H1 (cell line): Measurements from ENCODE around the gene JAKMIP1. TPM values are rescaled to one million over a fixed set of nuclear protein-coding genes. Genes with fewer than 3 reads are reported as not detected.

Experiments
- BACH1 ChIP-seq: IDR thresholded peaks from 2 replicates; pipeline ENCODE4 v1.6.1; 2012; ENCODE audit warnings: low read length, improper control_type of control experiment
- CHD7 ChIP-seq: fragments of 300-600 bp; sonication (generic); IDR thresholded peaks from 2 replicates; pipeline ENCODE4 v1.7.1; 2012; ENCODE audit warnings: low read length, moderate library complexity, mild to moderate bottlenecking, inconsistent platforms; ENCODE audit not compliant: insufficient replicate concordance
- FOSL1 ChIP-seq: IDR thresholded peaks from 2 replicates; pipeline ENCODE4 v1.6.1; 2011; ENCODE audit warnings: mild to moderate bottlenecking, low read depth, low read length, moderate library complexity; ENCODE audit not compliant: insufficient read depth
- JUND ChIP-seq: IDR thresholded peaks from 2 replicates; pipeline ENCODE4 v1.6.1; 2011; ENCODE audit warnings: mild to moderate bottlenecking, improper control_type of control experiment, low read length
- SRF ChIP-seq: IDR thresholded peaks from 2 replicates; pipeline ENCODE4 v1.6.1; 2011; ENCODE audit warnings: mild to moderate bottlenecking, low read depth, low read length, moderate library complexity
- polyA plus RNA-seq, 7 experiments: library from polyadenylated mRNA; depleted of rRNA in 3 of 7; stranded (reverse) in 5 of 7; unstranded in 2 of 7; fragments of >200 nt in 5 of 7; fragments of 200-250 nt in 2 of 7; gene quantifications; 1 replicate in 5 of 7; 2 replicates in 1 of 7; 4 replicates in 1 of 7; pipeline versions ENCODE4 v1.2.1 to v1.2.3, GENCODE V29; 2011 to 2013; ENCODE audit warnings: missing spikeins in 2 of 7, mixed read lengths in 2 of 7
- total RNA-seq: library from RNA; stranded (reverse); fragmentation: NEBNext Ultra II Directional; extraction: Animal tissue kit (Norgen Biotek cat#: 25700); gene quantifications from 2 replicates; pipeline ENCODE4 v1.2.1, GENCODE V29; 2021

The JAKMIP1 gene
- total and polyA plus RNA-seq, 2 of the 8 experiments (the other 6 are each of a cell fraction or from before 2014, with no cell fraction given) = 2.5 to 4.4 TPM

DNA sequence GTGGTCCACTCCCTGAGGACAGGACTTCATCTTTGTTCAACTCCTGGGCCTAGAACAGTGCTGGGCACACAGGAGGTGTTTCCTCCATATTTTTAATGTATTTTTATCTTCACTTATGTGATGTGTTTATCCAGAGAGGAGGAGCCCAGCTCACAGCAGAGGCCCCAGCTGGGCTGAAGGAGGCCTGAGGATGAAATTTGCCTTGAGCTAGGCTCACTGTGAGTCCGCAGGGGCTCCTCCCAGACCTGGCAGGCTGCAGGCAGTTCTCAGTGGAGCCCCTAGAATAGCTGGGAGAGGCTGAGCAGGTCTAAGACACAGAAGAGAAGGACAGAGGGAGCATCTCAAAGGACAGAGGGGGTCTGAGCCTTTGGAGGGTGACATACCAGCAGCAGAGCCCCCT is 208.9 kb downstream of the JAKMIP1 start (continued):
- TF ChIP-seq JUND = no peak
- no peak for TF ChIP-seq FOSL1
- no peak for TF ChIP-seq BACH1
- no peak for TF ChIP-seq CHD7
- TF ChIP-seq SRF = no peak
